Measurements from ENCODE around the gene VPS41.

DNA sequence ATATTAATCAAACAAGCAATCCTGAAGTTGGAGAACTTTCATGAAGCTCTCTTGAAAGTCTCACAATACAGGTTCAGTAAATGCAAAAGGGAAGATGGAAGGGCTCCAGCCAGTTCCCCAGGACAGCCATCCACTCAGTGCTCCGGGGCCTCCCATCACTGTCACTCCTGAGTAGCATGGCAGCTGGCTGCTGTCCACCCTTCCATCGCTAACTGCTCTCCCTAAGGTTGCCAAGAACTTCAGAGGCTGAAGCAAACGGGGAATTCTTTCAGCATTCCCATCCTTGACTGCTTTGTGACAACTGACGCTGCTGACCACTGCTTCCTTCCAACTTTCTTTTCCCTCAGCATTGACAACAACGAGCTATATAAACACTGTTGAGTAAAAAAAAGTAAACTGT lies 69.1 kb downstream of the VPS41 start:
- no peak for TF ChIP-seq RELA (IDR thresholded peaks at IDR 0.05; ENCODE audit: borderline replicate concordance, partially characterized antibody)
- TF ChIP-seq, protein P1, sequence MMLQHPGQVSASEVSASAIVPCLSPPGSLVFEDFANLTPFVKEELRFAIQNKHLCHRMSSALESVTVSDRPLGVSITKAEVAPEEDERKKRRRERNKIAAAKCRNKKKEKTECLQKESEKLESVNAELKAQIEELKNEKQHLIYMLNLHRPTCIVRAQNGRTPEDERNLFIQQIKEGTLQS (IDR thresholded peaks at IDR 0.05; ENCODE audit: borderline replicate concordance, extremely low read depth, low read depth, low read length) = no peak
- TF ChIP-seq YY1 (IDR thresholded peaks at IDR 0.05; ENCODE audit: low read depth, low read length) = no peak
- no peak for TF ChIP-seq EGR1 (IDR thresholded peaks at IDR 0.05; ENCODE audit: borderline replicate concordance in 1 of 2, low read depth in 2 of 2, low read length in 2 of 2)
- TF ChIP-seq POLR2A (IDR thresholded peaks at IDR 0.05; ENCODE audit: low read depth, low read length) = no peak
- TF ChIP-seq, protein P2, sequence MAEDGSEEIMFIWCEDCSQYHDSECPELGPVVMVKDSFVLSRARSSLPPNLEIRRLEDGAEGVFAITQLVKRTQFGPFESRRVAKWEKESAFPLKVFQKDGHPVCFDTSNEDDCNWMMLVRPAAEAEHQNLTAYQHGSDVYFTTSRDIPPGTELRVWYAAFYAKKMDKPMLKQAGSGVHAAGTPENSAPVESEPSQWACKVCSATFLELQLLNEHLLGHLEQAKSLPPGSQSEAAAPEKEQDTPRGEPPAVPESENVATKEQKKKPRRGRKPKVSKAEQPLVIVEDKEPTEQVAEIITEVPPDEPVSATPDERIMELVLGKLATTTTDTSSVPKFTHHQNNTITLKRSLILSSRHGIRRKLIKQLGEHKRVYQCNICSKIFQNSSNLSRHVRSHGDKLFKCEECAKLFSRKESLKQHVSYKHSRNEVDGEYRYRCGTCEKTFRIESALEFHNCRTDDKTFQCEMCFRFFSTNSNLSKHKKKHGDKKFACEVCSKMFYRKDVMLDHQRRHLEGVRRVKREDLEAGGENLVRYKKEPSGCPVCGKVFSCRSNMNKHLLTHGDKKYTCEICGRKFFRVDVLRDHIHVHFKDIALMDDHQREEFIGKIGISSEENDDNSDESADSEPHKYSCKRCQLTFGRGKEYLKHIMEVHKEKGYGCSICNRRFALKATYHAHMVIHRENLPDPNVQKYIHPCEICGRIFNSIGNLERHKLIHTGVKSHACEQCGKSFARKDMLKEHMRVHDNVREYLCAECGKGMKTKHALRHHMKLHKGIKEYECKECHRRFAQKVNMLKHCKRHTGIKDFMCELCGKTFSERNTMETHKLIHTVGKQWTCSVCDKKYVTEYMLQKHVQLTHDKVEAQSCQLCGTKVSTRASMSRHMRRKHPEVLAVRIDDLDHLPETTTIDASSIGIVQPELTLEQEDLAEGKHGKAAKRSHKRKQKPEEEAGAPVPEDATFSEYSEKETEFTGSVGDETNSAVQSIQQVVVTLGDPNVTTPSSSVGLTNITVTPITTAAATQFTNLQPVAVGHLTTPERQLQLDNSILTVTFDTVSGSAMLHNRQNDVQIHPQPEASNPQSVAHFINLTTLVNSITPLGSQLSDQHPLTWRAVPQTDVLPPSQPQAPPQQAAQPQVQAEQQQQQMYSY (CRISPR knock-in tag; IDR thresholded peaks at IDR 0.05) = no peak
